ENCODE data around the gene HIKESHI. TPM values are rescaled to one million over a fixed set of nuclear protein-coding genes. Genes with fewer than 3 reads are reported as not detected.

Gene HIKESHI, protein sequence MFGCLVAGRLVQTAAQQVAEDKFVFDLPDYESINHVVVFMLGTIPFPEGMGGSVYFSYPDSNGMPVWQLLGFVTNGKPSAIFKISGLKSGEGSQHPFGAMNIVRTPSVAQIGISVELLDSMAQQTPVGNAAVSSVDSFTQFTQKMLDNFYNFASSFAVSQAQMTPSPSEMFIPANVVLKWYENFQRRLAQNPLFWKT
- polyA plus RNA-seq (2013, experiment 1 of 2) = 78.7 TPM
- 83.7 TPM for polyA plus RNA-seq (2013, experiment 2 of 2)

GRCh38 chr11:86302092-86302793 is at the start of gene HIKESHI:
Gene HIKESHI (plus strand): TSS chr11:86302240. CDS start chr11:86302449, 209 bp downstream.
- Histone ChIP-seq H3K27me3 (ENCODE audit: insufficient read depth, low read length) (peaks cover 5% of the 10 kb centered on the region; the same call in 1 of the 2 replicates), H3K4me1 (ENCODE audit: insufficient read depth, low read length) (no peaks in the 10 kb centered on the region; the same call in 1 of the 2 replicates), H3K36me3 (ENCODE audit: insufficient read depth, low read length) (peaks cover 3% of the 10 kb centered on the region; the same call in 1 of the 2 replicates), H3K27ac (ENCODE audit: low read depth, low read length) (peak within 1 kb of the TSS; percentile 90), H3K9me3 (ENCODE audit: insufficient read depth, low read depth, low read length) (no peaks in the 10 kb centered on the region), H3K9ac (ENCODE audit: low read depth, low read length) (peak within 1 kb of the TSS; percentile 88), H3K4me3 (ENCODE audit: low read length) (peak within 1 kb of the TSS; percentile 93)
- 2% methylated on average over 30 of the region's 30 CpGs for WGBS

GRCh38 chr11:86255896-86256295 is 46.1 kb upstream of the HIKESHI start:
- H3K9me3 ChIP-seq (ENCODE audit: insufficient read depth, low read depth, low read length) = no peaks in the 10 kb centered on the region
- no peaks in the 10 kb centered on the region for H3K4me1 ChIP-seq (ENCODE audit: insufficient read depth, low read length)
- H3K27ac ChIP-seq (ENCODE audit: low read depth, low read length) = no peak overlapping the region
- H3K36me3 ChIP-seq (ENCODE audit: insufficient read depth, low read length) = peaks cover 32% of the 10 kb centered on the region
- 91% methylated on average over 1 of the region's 1 CpG for WGBS
- H3K27me3 ChIP-seq (ENCODE audit: insufficient read depth, low read length) = no peaks in the 10 kb centered on the region
- no peak overlapping the region for H3K4me3 ChIP-seq (ENCODE audit: low read length)
- H3K9ac ChIP-seq (ENCODE audit: low read depth, low read length) = no peak overlapping the region

DNA sequence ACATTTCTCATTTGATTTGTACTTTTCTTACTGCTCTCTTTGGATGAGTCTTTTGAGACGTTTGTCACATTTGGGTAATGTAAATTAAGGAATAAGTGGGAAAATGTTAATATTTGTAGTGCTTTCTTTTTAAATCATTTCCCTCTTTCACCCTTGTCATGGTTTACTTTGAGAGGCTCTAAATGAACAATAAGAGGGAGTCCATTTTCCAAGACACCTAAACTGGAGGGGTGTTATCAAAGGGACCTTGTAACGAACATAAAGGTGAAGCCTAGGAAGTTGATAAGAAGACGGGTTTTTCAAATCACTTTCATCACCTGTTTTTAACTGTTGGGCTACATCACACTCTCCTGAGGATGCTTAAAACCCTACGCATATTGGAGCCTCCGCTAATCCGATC is 45.4 kb upstream of the HIKESHI start:
- H3K27me3 ChIP-seq (ENCODE audit: insufficient read depth, low read length) = no peaks in the 10 kb centered on the region
- H3K36me3 ChIP-seq (ENCODE audit: insufficient read depth, low read length) = peaks cover 31% of the 10 kb centered on the region
- WGBS = 65% methylated on average over 6 of the region's 6 CpGs
- H3K4me3 ChIP-seq (ENCODE audit: low read length) = no peak overlapping the region
- no peak overlapping the region for H3K9ac ChIP-seq (ENCODE audit: low read depth, low read length)
- no peaks in the 10 kb centered on the region; the same call in 1 of the 2 replicates for H3K4me1 ChIP-seq (ENCODE audit: insufficient read depth, low read length)
- H3K9me3 ChIP-seq (ENCODE audit: insufficient read depth, low read depth, low read length) = no peaks in the 10 kb centered on the region
- no peak overlapping the region for H3K27ac ChIP-seq (ENCODE audit: low read depth, low read length)

GRCh38 chr11:86257446-86257845 is 44.6 kb upstream of the HIKESHI start:
- Histone ChIP-seq H3K4me3 (ENCODE audit: low read length) (no peak overlapping the region), H3K36me3 (ENCODE audit: insufficient read depth, low read length) (peaks cover 34% of the 10 kb centered on the region), H3K9ac (ENCODE audit: low read depth, low read length) (no peak overlapping the region), H3K27ac (ENCODE audit: low read depth, low read length) (no peak overlapping the region), H3K27me3 (ENCODE audit: insufficient read depth, low read length) (no peaks in the 10 kb centered on the region), H3K4me1 (ENCODE audit: insufficient read depth, low read length) (no peaks in the 10 kb centered on the region; the same call in 1 of the 2 replicates), H3K9me3 (ENCODE audit: insufficient read depth, low read depth, low read length) (no peaks in the 10 kb centered on the region)

GRCh38 chr11:86259730-86260129 is 42.3 kb upstream of the HIKESHI start:
- WGBS = no CpG with 5 or more reads among the region's 1 CpG

DNA sequence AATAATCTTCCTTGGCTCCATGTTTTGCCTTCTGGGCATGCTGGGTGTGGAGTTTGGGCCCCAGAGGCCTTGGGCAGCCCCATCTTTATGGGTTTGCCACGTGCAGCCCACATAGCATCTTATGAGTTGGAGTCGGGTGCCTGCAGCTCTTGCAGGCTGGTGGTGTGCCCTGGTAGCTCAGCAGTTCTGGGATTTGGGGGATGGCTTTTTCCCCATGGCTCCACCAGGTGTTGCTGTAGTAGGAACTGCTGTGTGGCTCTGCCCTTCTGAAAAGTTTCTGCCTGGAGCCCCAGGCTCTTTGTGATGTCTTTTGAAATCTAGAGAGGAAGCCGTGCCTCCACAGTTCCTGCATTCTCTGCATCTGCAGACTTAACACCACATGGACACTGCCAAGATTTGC is 40.7 kb upstream of the HIKESHI start:
- no peak overlapping the region for H3K9ac ChIP-seq (ENCODE audit: low read depth, low read length)
- no peak overlapping the region for H3K27ac ChIP-seq (ENCODE audit: low read depth, low read length)
- WGBS = 87% methylated on average over 3 of the region's 3 CpGs
- no peaks in the 10 kb centered on the region for H3K27me3 ChIP-seq (ENCODE audit: insufficient read depth, low read length)
- H3K4me3 ChIP-seq (ENCODE audit: low read length) = no peak overlapping the region
- H3K36me3 ChIP-seq (ENCODE audit: insufficient read depth, low read length) = peaks cover 63% of the 10 kb centered on the region
- H3K9me3 ChIP-seq (ENCODE audit: insufficient read depth, low read depth, low read length) = no peaks in the 10 kb centered on the region
- H3K4me1 ChIP-seq (ENCODE audit: insufficient read depth, low read length) = peaks cover 3% of the 10 kb centered on the region; the same call in 1 of the 2 replicates

More at GRCh38 chr11:86259730-86260129, 42.3 kb upstream of the HIKESHI start:
- H3K4me3 ChIP-seq (ENCODE audit: low read length) = no peak overlapping the region
- H3K4me1 ChIP-seq (ENCODE audit: insufficient read depth, low read length) = no peaks in the 10 kb centered on the region; the same call in 1 of the 2 replicates
- H3K27me3 ChIP-seq (ENCODE audit: insufficient read depth, low read length) = no peaks in the 10 kb centered on the region
- H3K27ac ChIP-seq (ENCODE audit: low read depth, low read length) = no peak overlapping the region
- no peak overlapping the region for H3K9ac ChIP-seq (ENCODE audit: low read depth, low read length)
- H3K36me3 ChIP-seq (ENCODE audit: insufficient read depth, low read length) = peaks cover 54% of the 10 kb centered on the region
- H3K9me3 ChIP-seq (ENCODE audit: insufficient read depth, low read depth, low read length) = no peaks in the 10 kb centered on the region

- peaks cover 3% of the 10 kb centered on the region; the same call in 1 of the 2 replicates for H3K4me1 ChIP-seq (ENCODE audit: insufficient read depth, low read length)
These were observed 39.7 kb upstream of the HIKESHI start for GRCh38 chr11:86262387-86262786.

DNA sequence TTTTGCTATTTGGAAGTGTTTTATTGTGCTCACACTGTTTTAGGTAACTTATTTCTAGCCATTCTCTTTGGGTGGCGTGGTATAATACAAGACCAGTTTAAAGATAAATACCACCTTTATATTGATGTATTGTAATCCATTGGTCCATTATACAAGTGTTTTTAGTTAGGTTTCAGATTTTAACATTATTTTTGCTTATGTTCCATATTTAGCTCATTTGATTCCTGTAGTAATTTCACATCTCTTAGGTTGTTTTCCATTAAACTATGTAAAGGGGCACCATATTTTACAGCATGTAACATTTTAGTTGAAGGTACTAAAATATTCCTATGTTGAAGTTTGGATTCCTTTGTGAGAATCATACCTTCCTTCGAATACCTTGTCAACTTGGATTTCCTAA is 37.4 kb upstream of the HIKESHI start:
- Histone ChIP-seq H3K36me3 (ENCODE audit: insufficient read depth, low read length) (peaks cover 70% of the 10 kb centered on the region), H3K4me1 (ENCODE audit: insufficient read depth, low read length) (peaks cover 3% of the 10 kb centered on the region; the same call in 1 of the 2 replicates), H3K27me3 (ENCODE audit: insufficient read depth, low read length) (no peaks in the 10 kb centered on the region), H3K27ac (ENCODE audit: low read depth, low read length) (no peak overlapping the region), H3K9ac (ENCODE audit: low read depth, low read length) (no peak overlapping the region), H3K9me3 (ENCODE audit: insufficient read depth, low read depth, low read length) (no peaks in the 10 kb centered on the region), H3K4me3 (ENCODE audit: low read length) (no peak overlapping the region)
- 95% methylated on average over 1 of the region's 2 CpGs for WGBS

More at GRCh38 chr11:86262387-86262786, 39.7 kb upstream of the HIKESHI start:
- Histone ChIP-seq H3K9me3 (ENCODE audit: insufficient read depth, low read depth, low read length) (no peaks in the 10 kb centered on the region), H3K27ac (ENCODE audit: low read depth, low read length) (no peak overlapping the region), H3K4me3 (ENCODE audit: low read length) (no peak overlapping the region), H3K27me3 (ENCODE audit: insufficient read depth, low read length) (no peaks in the 10 kb centered on the region), H3K36me3 (ENCODE audit: insufficient read depth, low read length) (peaks cover 58% of the 10 kb centered on the region), H3K9ac (ENCODE audit: low read depth, low read length) (no peak overlapping the region)
- WGBS = 96% methylated on average over 6 of the region's 6 CpGs

DNA sequence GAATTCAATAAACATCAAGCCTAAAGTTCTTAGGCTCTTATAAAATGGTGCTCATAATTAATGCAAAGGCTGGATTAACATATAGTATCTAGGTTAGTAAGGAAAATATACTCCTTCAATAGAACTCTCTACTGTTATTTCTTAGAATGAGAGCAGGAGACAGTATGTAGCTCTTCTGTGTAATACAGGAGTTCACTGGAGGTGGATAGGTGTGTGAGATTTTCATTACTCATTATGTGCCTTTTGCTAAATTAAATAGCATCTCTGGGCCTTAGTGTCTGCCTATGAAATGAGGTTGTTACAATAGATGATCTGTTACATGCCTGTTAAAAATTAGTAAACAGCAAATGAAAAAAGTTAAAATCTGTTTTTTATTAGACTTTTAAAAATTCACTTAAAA is 36.8 kb upstream of the HIKESHI start:
- no peak overlapping the region for H3K27ac ChIP-seq (ENCODE audit: low read depth, low read length)
- no peaks in the 10 kb centered on the region for H3K27me3 ChIP-seq (ENCODE audit: insufficient read depth, low read length)
- peaks cover 74% of the 10 kb centered on the region for H3K36me3 ChIP-seq (ENCODE audit: insufficient read depth, low read length)
- H3K9ac ChIP-seq (ENCODE audit: low read depth, low read length) = no peak overlapping the region
- H3K9me3 ChIP-seq (ENCODE audit: insufficient read depth, low read depth, low read length) = no peaks in the 10 kb centered on the region
- H3K4me1 ChIP-seq (ENCODE audit: insufficient read depth, low read length) = peaks cover 3% of the 10 kb centered on the region; the same call in 1 of the 2 replicates
- no peak overlapping the region for H3K4me3 ChIP-seq (ENCODE audit: low read length)

DNA sequence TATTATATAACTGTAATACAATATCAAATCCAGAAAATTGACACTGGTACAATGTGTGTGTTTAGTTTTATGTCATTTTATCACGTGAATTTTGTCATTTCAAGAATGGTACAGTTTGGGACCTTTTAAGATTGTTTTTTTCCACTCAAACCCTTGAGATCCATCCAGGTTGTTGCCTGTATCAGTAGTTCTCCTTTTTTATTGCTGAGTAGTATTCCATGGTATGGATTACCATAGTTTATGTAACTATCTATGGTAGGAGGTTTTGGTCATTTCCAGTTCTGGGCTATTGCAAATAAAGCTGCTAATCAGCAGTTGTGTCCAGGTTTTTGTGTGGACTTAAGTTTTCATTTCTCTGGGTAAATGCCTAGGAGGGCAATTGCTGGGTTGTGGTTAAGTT is 32.4 kb upstream of the HIKESHI start:
- Histone ChIP-seq H3K27me3 (ENCODE audit: insufficient read depth, low read length) (no peaks in the 10 kb centered on the region), H3K9me3 (ENCODE audit: insufficient read depth, low read depth, low read length) (no peaks in the 10 kb centered on the region), H3K9ac (ENCODE audit: low read depth, low read length) (no peak overlapping the region), H3K4me3 (ENCODE audit: low read length) (no peak overlapping the region), H3K36me3 (ENCODE audit: insufficient read depth, low read length) (peaks cover 54% of the 10 kb centered on the region), H3K27ac (ENCODE audit: low read depth, low read length) (no peak overlapping the region), H3K4me1 (ENCODE audit: insufficient read depth, low read length) (peaks cover 3% of the 10 kb centered on the region; the same call in 1 of the 2 replicates)
- WGBS = 100% methylated on average over 1 of the region's 1 CpG

DNA sequence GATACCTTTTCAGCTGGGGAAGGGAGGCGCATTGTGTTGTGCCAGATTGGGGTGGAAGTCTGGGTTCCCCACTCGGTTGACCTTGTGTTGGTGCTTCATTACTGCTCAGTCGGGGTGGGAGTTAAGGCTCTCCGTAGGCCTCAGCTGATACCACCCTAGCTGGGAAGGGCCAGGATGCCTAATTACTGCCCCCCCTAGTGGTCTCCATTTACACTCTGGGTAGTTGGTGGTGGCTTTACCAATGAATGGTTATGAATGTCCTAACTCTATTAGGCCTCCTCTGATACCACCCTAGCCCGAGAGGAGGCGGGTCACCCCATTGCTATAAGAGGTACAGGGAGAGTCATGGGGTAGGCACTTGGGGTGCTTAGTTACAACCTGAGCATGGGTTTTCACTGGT is 27.5 kb upstream of the HIKESHI start:
- Histone ChIP-seq H3K27ac (ENCODE audit: low read depth, low read length) (no peak overlapping the region), H3K36me3 (ENCODE audit: insufficient read depth, low read length) (peaks cover 51% of the 10 kb centered on the region)
- WGBS = 76% methylated on average over 6 of the region's 6 CpGs

More for the DNA sequence above, 27.5 kb upstream of the HIKESHI start:
- H3K4me1 ChIP-seq (ENCODE audit: insufficient read depth, low read length) = no peaks in the 10 kb centered on the region; the same call in 1 of the 2 replicates
- no peak overlapping the region for H3K9ac ChIP-seq (ENCODE audit: low read depth, low read length)
- H3K4me3 ChIP-seq (ENCODE audit: low read length) = no peak overlapping the region
- no peaks in the 10 kb centered on the region for H3K27me3 ChIP-seq (ENCODE audit: insufficient read depth, low read length)
- H3K9me3 ChIP-seq (ENCODE audit: insufficient read depth, low read depth, low read length) = no peaks in the 10 kb centered on the region
